Gastrocnemius medialis (tissue), 4 donors: ENCODE measurements around the gene ZFYVE16. TPM values are rescaled to one million over a fixed set of nuclear protein-coding genes. Genes with fewer than 3 reads are reported as not detected.

Experiments
- ATAC-seq, 2 donors: fragments of 150-250 bp; one replicate each; pipeline ENCODE4 v1.9.1; 2016
- DNase-seq, 2 donors: peaks; one replicate each; pipeline ENCODE4 v3.0.0-alpha.2; 2019
- H3K27ac ChIP-seq, 4 donors: fragments of 200-600 bp; sonication (generic); 1 replicate in 1 of 4; 2 replicates in 3 of 4; pipeline ENCODE4 v1.5.1; 2016 to 2018; ENCODE audit warnings: mild to moderate bottlenecking in 2 of 4, moderate library complexity in 1 of 4
- H3K27me3 ChIP-seq, 3 donors: fragments of 200-600 bp; sonication (generic) in 2 of 3; 1 replicate in 1 of 3; 2 replicates in 2 of 3; pipeline versions ENCODE4 v1.5.1 to v1.6.0; 2016 to 2019; ENCODE audit warnings: mild to moderate bottlenecking in 1 of 3, moderate library complexity in 1 of 3
- H3K36me3 ChIP-seq, 2 donors: fragments of 200-600 bp; sonication (generic) in 1 of 2; one replicate each; pipeline ENCODE4 v1.5.1; 2017 to 2018
- H3K4me1 ChIP-seq, 2 donors: fragments of 200-600 bp; sonication (generic) in 1 of 2; one replicate each; pipeline ENCODE4 v1.5.1; 2016 to 2017; ENCODE audit warnings: mild to moderate bottlenecking in 2 of 2
- H3K4me3 ChIP-seq, 4 donors: fragments of 200-600 bp; sonication (generic) in 3 of 4; 1 replicate in 1 of 4; 2 replicates in 3 of 4; pipeline ENCODE4 v1.5.1; 2016 to 2019; ENCODE audit warnings: mild to moderate bottlenecking in 2 of 4
- H3K9me3 ChIP-seq, 3 donors: fragments of 200-600 bp; sonication (generic) in 2 of 3; 1 replicate in 1 of 3; 2 replicates in 2 of 3; pipeline ENCODE4 v1.5.1; 2016 to 2019
- CTCF ChIP-seq, 5 experiments: fragments of 450-650 bp in 3 of 5; fragments of 200-600 bp in 2 of 5; sonication (generic) in 2 of 5; IDR thresholded peaks in 4 of 5; conservative IDR thresholded peaks in 1 of 5; 1 replicate in 4 of 5; 2 replicates in 1 of 5; pipeline ENCODE4 v1.5.1; 2016 to 2019; ENCODE audit warnings: antibody characterized with exemption in 5 of 5, mild to moderate bottlenecking in 3 of 5, moderate library complexity in 3 of 5
- POLR2A ChIP-seq, 2 donors: fragments of 450-650 bp; IDR thresholded peaks; one replicate each; pipeline ENCODE4 v1.6.1; 2017; ENCODE audit warnings: antibody characterized with exemption in 2 of 2, mild to moderate bottlenecking in 2 of 2, moderate library complexity in 2 of 2
- in situ Hi-C, 4 donors: fragments of 200-750 bp; cut with MboI; loops; one replicate each; pipeline versions ENCODE4 v1.15.0 to v1.8.0; 2017; ENCODE audit warnings: low sequenced_read_pairs in 4 of 4
- intact Hi-C: fragments of 100-400 bp; cut with DNase I; formaldehyde crosslinking; loops from one replicate; pipeline ENCODE4 v1.15.1; 2023; ENCODE audit warnings: low total_unique reads
- total RNA-seq, 4 donors: library from RNA; depleted of rRNA; stranded (reverse); fragments of >200 nt; gene quantifications; one replicate each; pipeline versions ENCODE4 v1.1.0 to v1.2.3, GENCODE V29; 2016

The ZFYVE16 gene
- total RNA-seq, 4 donors from 2014 or later: 9.7 to 19.1 (median 12.4) TPM

GRCh38 chr5:80408484-80409366 lies 861 bp downstream of the ZFYVE16 start:
- peaks cover 18 to 22% of the 10 kb centered on the region in 2 donors for H3K4me1 ChIP-seq

GRCh38 chr5:80409367-80409966 lies 1.6 kb downstream of the ZFYVE16 start:
- no peaks in the 10 kb centered on the region for H3K27me3 ChIP-seq
- H3K4me1 ChIP-seq: peaks cover 18 to 22% of the 10 kb centered on the region in 2 donors
- in situ Hi-C loops: loop anchor here in 1 of 4 donors (10.0 kb wide), 1 partner anchor 155 kb away; the partner anchor contains the start of gene SERINC5
- no peak for TF ChIP-seq POLR2A (IDR thresholded peaks at IDR 0.05)
- TF ChIP-seq CTCF (IDR thresholded peaks at IDR 0.05 in 4 of 5, conservative IDR thresholded peaks at IDR 0.05 in 1 of 5): no peak
- intact Hi-C loops: loop anchor here (5.0 to 10.0 kb wide), 6 partner anchors 78 to 1172 kb away; partner anchors contain the start of genes CKMT2, FAM151B, JMY and SERINC5
- H3K36me3 ChIP-seq: peaks cover 0 to 16% of the 10 kb centered on the region in 2 donors
- no peaks in the 10 kb centered on the region for H3K9me3 ChIP-seq
- no peak for DNase-seq
- peak overlapping the region in 3 of 4 donors; percentile 90 to 98 (median 96) for H3K4me3 ChIP-seq
- no peak for ATAC-seq
- peak overlapping the region in 2 of 4 donors; percentile 94 to 96 for H3K27ac ChIP-seq

More at GRCh38 chr5:80408484-80409366, 861 bp downstream of the ZFYVE16 start:
- intact Hi-C loops: loop anchor here (5.0 to 10.0 kb wide), 6 partner anchors 79 to 1171 kb away; partner anchors contain the start of genes CKMT2, FAM151B, JMY and SERINC5
- no peaks in the 10 kb centered on the region for H3K9me3 ChIP-seq
- ATAC-seq (no peak), DNase-seq (peak; percentile 15 to 57)
- H3K4me3 ChIP-seq: peak overlapping the region; percentile 88 to 98 (median 93)
- TF ChIP-seq POLR2A (IDR thresholded peaks at IDR 0.05): no peak
- no peak for TF ChIP-seq CTCF (IDR thresholded peaks at IDR 0.05 in 4 of 5, conservative IDR thresholded peaks at IDR 0.05 in 1 of 5)
- H3K27me3 ChIP-seq: no peaks in the 10 kb centered on the region
- H3K27ac ChIP-seq: peak overlapping the region; percentile 94 to 99 (median 96)
- H3K36me3 ChIP-seq: peaks cover 0 to 9% of the 10 kb centered on the region in 2 donors
- in situ Hi-C loops: loop anchor here in 1 of 4 donors (10.0 kb wide), 1 partner anchor 154 kb away; the partner anchor contains the start of gene SERINC5

GRCh38 chr5:80411589-80412219 lies 3.8 kb downstream of the ZFYVE16 start:
- ATAC-seq: no peak
- peaks cover 18 to 20% of the 10 kb centered on the region in 2 donors for H3K4me1 ChIP-seq
- in situ Hi-C loops (no loop called here), intact Hi-C loops (no loop called here)
- no peaks in the 10 kb centered on the region for H3K27me3 ChIP-seq
- H3K4me3 ChIP-seq: no peak overlapping the region
- no peak for DNase-seq
- no peaks in the 10 kb centered on the region for H3K9me3 ChIP-seq
- H3K36me3 ChIP-seq: peaks cover 0 to 19% of the 10 kb centered on the region in 2 donors
- TF ChIP-seq CTCF (IDR thresholded peaks at IDR 0.05 in 4 of 5, conservative IDR thresholded peaks at IDR 0.05 in 1 of 5) (no peak), POLR2A (IDR thresholded peaks at IDR 0.05) (no peak)
- H3K27ac ChIP-seq: no peak overlapping the region

- ATAC-seq (no peak), DNase-seq (no peak)
- in situ Hi-C loops: no loop called here
- no peaks in the 10 kb centered on the region for H3K27me3 ChIP-seq
- intact Hi-C loops: no loop called here
- H3K27ac ChIP-seq: no peak overlapping the region
- H3K4me1 ChIP-seq: peaks cover 10 to 11% of the 10 kb centered on the region in 2 donors
- H3K9me3 ChIP-seq: no peaks in the 10 kb centered on the region
- no peak overlapping the region for H3K4me3 ChIP-seq
- peaks cover 0 to 19% of the 10 kb centered on the region in 2 donors for H3K36me3 ChIP-seq
- TF ChIP-seq CTCF (IDR thresholded peaks at IDR 0.05 in 4 of 5, conservative IDR thresholded peaks at IDR 0.05 in 1 of 5) (no peak), POLR2A (IDR thresholded peaks at IDR 0.05) (no peak)
Measured at GRCh38 chr5:80414113-80414512, 6.2 kb downstream of the ZFYVE16 start.
